Right lobe of liver (tissue), 4 donors: ENCODE measurements around the gene MYL3.

Experiments used
- POLR2A ChIP-seq: fragments of 450-650 bp; IDR thresholded peaks from one replicate; pipeline ENCODE4 v1.6.1; 2017; ENCODE audit warnings: antibody characterized with exemption, mild to moderate bottlenecking
- TF ChIP-seq, protein P1 (sequence below), 4 donors: fragments of 200-600 bp in 3 of 4; fragments of 450-650 bp in 1 of 4; IDR thresholded peaks; one replicate each; pipeline versions ENCODE4 v1.5.1 to v1.8.0; 2016 to 2022; ENCODE audit warnings: antibody characterized with exemption in 4 of 4, mild to moderate bottlenecking in 2 of 4
- donor health status: DM: no; HTN: no; CAD: no.
- donor health status: DM: no; HTN: no; CAD: no.
- donor health status: DM: no; HTN: yes; CAD: no.

GRCh38 chr3:46838301-46838700 lies 24.9 kb downstream of the MYL3 start:
- TF ChIP-seq POLR2A = no peak
- TF ChIP-seq, protein P1, sequence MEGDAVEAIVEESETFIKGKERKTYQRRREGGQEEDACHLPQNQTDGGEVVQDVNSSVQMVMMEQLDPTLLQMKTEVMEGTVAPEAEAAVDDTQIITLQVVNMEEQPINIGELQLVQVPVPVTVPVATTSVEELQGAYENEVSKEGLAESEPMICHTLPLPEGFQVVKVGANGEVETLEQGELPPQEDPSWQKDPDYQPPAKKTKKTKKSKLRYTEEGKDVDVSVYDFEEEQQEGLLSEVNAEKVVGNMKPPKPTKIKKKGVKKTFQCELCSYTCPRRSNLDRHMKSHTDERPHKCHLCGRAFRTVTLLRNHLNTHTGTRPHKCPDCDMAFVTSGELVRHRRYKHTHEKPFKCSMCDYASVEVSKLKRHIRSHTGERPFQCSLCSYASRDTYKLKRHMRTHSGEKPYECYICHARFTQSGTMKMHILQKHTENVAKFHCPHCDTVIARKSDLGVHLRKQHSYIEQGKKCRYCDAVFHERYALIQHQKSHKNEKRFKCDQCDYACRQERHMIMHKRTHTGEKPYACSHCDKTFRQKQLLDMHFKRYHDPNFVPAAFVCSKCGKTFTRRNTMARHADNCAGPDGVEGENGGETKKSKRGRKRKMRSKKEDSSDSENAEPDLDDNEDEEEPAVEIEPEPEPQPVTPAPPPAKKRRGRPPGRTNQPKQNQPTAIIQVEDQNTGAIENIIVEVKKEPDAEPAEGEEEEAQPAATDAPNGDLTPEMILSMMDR (IDR thresholded peaks at IDR 0.05) = no peak
